ENCODE data around the gene PRADC1. TPM values are rescaled to one million over a fixed set of nuclear protein-coding genes. Genes with fewer than 3 reads are reported as not detected.
A peak's percentile ranks its signal among the peaks of the same experiment; 100 is the strongest.

The PRADC1 gene
- total RNA-seq, 1 experiment from 2014 or later: 9.4 TPM

DNA sequence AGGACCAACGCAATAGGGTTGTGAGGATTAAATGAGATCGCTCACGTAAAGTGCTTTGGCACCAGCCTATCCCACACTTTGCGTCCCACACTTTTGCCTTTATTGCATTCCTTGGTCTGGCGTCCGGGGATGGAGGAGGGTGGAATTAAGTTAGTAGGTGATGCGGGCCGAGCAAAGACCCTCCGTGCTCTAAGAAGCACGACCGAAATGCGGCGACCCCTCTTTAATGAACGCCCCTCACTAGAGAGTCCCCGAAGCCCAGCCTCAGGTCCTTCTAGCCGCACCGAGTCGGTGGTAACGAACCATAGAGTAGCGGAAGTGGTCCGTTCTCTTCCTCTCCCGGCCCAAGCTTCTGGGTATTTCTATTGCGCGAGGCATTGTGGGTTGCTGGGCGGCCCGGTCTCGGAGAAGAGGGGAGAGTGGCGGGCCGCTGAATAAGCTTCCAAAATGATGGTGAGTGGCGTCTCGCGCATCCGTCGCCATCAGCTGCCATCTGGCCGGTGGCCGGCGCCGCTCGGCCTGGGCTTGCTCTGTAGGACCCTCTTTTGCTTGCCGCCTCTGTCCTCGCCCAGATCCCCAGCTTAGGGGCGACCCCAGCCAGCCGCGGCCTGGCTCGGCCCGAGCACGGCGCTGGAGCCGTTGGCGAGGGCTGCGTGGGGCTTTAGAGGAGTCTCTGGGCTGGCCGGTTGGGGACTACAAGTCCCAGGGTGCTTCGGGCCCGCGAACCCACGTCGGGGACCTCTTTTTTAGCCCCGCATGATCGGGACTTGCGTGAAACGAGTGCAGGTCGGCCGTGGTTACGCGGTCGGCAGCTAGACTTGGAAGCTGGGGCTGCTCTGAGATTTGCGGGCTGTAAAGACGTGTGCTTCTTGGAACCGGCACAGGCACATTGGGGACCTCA is 1.1 kb upstream of the PRADC1 start, which contains the start of gene CCT7:
Gene CCT7 (plus strand): TSS at position 377 of the 901 bp plus-strand sequence. CDS start 71 bp downstream, at position 448.
- no TSS peak for BruUV-seq (replicated peaks)
- peak within 1 kb of the TSS; percentile 98 for H3K4me2 ChIP-seq
- peaks cover 37% of the 10 kb centered on the region for H4K20me1 ChIP-seq (ENCODE audit: insufficient read depth)
- H3K9me3 ChIP-seq (ENCODE audit: insufficient read depth, low read depth): no peaks in the 10 kb centered on the region
- H3F3A ChIP-seq (ENCODE audit: insufficient read depth, low read depth): peaks cover 6% of the 10 kb centered on the region
- CTCF ChIA-PET: interaction anchor here (1.0 kb wide), 1 partner anchor 22 kb away, joined by 3 read pairs; no protein-coding TSS in a partner anchor
- DNase-seq: peak; percentile 77 to 82
- no peaks in the 10 kb centered on the region for H3K9me2 ChIP-seq (ENCODE audit: insufficient read depth)
- peak within 1 kb of the TSS; percentile 82 for H3K27ac ChIP-seq
- H3K36me3 ChIP-seq (ENCODE audit: low read depth): 0 out of 2 replicates have a peak, but pooled peaks cover 6% of the 10 kb centered on the region
- intact Hi-C loops (cut with micrococcal nuclease; ENCODE audit: unreplicated experiment): loop anchor here (1.0 to 10.0 kb wide), 3 partner anchors 10 to 151 kb away; partner anchors contain the start of genes ALMS1 and SMYD5
- H2AFZ ChIP-seq: peak within 1 kb of the TSS; percentile 96
- H3K27me3 ChIP-seq (ENCODE audit: insufficient read depth, low read depth): no peaks in the 10 kb centered on the region
- H3K4me1 ChIP-seq (replicated peaks; ENCODE audit: insufficient read depth): peaks cover 20% of the 10 kb centered on the region
- H3K4me3 ChIP-seq: peak within 1 kb of the TSS; percentile 89
- H3K79me2 ChIP-seq (ENCODE audit: low read depth): peaks cover 51% of the 10 kb centered on the region
- POLR2A ChIA-PET (ENCODE audit: unreplicated experiment): interaction anchor here (0.5 to 1.1 kb wide), 7 partner anchors 22 to 503 kb away, joined by 3 to 6 read pairs (median 4); partner anchors contain the start of genes SPR and TPRKB
- TF ChIP-seq, protein P1, sequence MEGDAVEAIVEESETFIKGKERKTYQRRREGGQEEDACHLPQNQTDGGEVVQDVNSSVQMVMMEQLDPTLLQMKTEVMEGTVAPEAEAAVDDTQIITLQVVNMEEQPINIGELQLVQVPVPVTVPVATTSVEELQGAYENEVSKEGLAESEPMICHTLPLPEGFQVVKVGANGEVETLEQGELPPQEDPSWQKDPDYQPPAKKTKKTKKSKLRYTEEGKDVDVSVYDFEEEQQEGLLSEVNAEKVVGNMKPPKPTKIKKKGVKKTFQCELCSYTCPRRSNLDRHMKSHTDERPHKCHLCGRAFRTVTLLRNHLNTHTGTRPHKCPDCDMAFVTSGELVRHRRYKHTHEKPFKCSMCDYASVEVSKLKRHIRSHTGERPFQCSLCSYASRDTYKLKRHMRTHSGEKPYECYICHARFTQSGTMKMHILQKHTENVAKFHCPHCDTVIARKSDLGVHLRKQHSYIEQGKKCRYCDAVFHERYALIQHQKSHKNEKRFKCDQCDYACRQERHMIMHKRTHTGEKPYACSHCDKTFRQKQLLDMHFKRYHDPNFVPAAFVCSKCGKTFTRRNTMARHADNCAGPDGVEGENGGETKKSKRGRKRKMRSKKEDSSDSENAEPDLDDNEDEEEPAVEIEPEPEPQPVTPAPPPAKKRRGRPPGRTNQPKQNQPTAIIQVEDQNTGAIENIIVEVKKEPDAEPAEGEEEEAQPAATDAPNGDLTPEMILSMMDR (conservative IDR thresholded peaks at IDR 0.05): no peak
- TF ChIP-seq EZH2 (IDR thresholded peaks at IDR 0.05; ENCODE audit: low read depth): no peak

- intact Hi-C loops (cut with micrococcal nuclease; ENCODE audit: unreplicated experiment): loop anchor here (1.0 to 10.0 kb wide), 2 partner anchors 18 to 152 kb away; partner anchors contain the start of genes ALMS1 and SMYD5
- H3K36me3 ChIP-seq (ENCODE audit: low read depth): no peaks in the 10 kb centered on the region
- H3K4me3 ChIP-seq: peak overlapping the region; percentile 89
- H3K9me3 ChIP-seq (ENCODE audit: insufficient read depth, low read depth): no peaks in the 10 kb centered on the region
- H3K4me1 ChIP-seq (replicated peaks; ENCODE audit: insufficient read depth): peaks cover 20% of the 10 kb centered on the region
- ChIA-PET CTCF (interaction anchor here (0.7 to 1.2 kb wide), 3 partner anchors 13 to 127 kb away, joined by 3 to 4 read pairs (median 3); no protein-coding TSS in a partner anchor), POLR2A (ENCODE audit: unreplicated experiment) (interaction anchor here (0.5 to 0.9 kb wide), 4 partner anchors 20 to 615 kb away, joined by 3 to 6 read pairs (median 4); partner anchors contain the start of gene ALMS1)
- BruUV-seq (replicated peaks): no TSS peak
- peaks cover 35% of the 10 kb centered on the region for H3K79me2 ChIP-seq (ENCODE audit: low read depth)
- H3K27ac ChIP-seq: no peak overlapping the region
- DNase-seq: peak; percentile 14 to 42
- peaks cover 6% of the 10 kb centered on the region for H3F3A ChIP-seq (ENCODE audit: insufficient read depth, low read depth)
- H3K9me2 ChIP-seq (ENCODE audit: insufficient read depth): no peaks in the 10 kb centered on the region
- peaks cover 23% of the 10 kb centered on the region for H4K20me1 ChIP-seq (ENCODE audit: insufficient read depth)
- H2AFZ ChIP-seq: peak overlapping the region; percentile 89
- H3K4me2 ChIP-seq: peak overlapping the region; percentile 90
- TF ChIP-seq, protein P1 (conservative IDR thresholded peaks at IDR 0.05): no peak
- TF ChIP-seq EZH2 (IDR thresholded peaks at IDR 0.05; ENCODE audit: low read depth): no peak
- H3K27me3 ChIP-seq (ENCODE audit: insufficient read depth, low read depth): no peaks in the 10 kb centered on the region
Observed at GRCh38 chr2:73232403-73233153, 461 bp downstream of the PRADC1 start.

DNA sequence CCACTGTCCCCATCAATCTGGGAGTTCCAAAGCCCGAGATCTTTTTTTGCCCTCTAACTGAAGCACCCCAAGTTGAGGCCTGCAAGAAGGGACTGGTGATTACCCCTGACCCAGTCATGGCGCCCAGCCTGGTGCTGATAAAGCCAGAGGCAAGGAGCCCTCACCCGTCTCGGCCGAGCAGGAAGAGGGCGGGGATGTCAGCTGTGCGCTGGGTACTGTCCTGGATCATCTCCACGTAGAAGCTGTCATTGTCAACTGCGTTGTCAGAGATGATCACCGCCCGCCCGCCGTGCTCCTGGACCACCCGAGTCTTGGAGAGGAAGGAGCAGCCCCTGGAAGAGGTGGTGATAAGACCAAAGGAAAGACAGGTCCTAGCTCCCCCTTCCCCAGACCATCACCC is 4.4 kb downstream of the PRADC1 start:
- H3K27ac ChIP-seq: no peak overlapping the region
- peaks cover 4% of the 10 kb centered on the region for H3K4me1 ChIP-seq (replicated peaks; ENCODE audit: insufficient read depth)
- POLR2A ChIA-PET (ENCODE audit: unreplicated experiment): no interaction called here
- no peaks in the 10 kb centered on the region for H3K9me3 ChIP-seq (ENCODE audit: insufficient read depth, low read depth)
- H3K4me2 ChIP-seq: no peak overlapping the region
- H2AFZ ChIP-seq: no peak overlapping the region
- no peaks in the 10 kb centered on the region for H3K27me3 ChIP-seq (ENCODE audit: insufficient read depth, low read depth)
- H3K4me3 ChIP-seq: no peak overlapping the region
- no peak for TF ChIP-seq EZH2 (IDR thresholded peaks at IDR 0.05; ENCODE audit: low read depth)
- TF ChIP-seq, protein P1 (conservative IDR thresholded peaks at IDR 0.05): no peak
- BruUV-seq (replicated peaks): no TSS peak
- peaks cover 2% of the 10 kb centered on the region for H3F3A ChIP-seq (ENCODE audit: insufficient read depth, low read depth)
- no peaks in the 10 kb centered on the region for H3K79me2 ChIP-seq (ENCODE audit: low read depth)
- H3K9me2 ChIP-seq (ENCODE audit: insufficient read depth): no peaks in the 10 kb centered on the region
- CTCF ChIA-PET: interaction anchor here (0.5 kb wide), 1 partner anchor 109 kb away, joined by 3 read pairs; no protein-coding TSS in a partner anchor
- H4K20me1 ChIP-seq (ENCODE audit: insufficient read depth): no peaks in the 10 kb centered on the region; the same call in 1 of the 2 replicates
- no peak for DNase-seq
- intact Hi-C loops (cut with micrococcal nuclease; ENCODE audit: unreplicated experiment): no loop called here
- H3K36me3 ChIP-seq (ENCODE audit: low read depth): peaks cover 9% of the 10 kb centered on the region

Measured in PC-9 (cell line).